ENCODE data around the gene FLNC. TPM values are rescaled to one million over a fixed set of nuclear protein-coding genes. Genes with fewer than 3 reads are reported as not detected.

FLNC gene
- total and polyA plus RNA-seq, 2 donors from 2014 or later = 2.8 to 12.2 TPM

DNA sequence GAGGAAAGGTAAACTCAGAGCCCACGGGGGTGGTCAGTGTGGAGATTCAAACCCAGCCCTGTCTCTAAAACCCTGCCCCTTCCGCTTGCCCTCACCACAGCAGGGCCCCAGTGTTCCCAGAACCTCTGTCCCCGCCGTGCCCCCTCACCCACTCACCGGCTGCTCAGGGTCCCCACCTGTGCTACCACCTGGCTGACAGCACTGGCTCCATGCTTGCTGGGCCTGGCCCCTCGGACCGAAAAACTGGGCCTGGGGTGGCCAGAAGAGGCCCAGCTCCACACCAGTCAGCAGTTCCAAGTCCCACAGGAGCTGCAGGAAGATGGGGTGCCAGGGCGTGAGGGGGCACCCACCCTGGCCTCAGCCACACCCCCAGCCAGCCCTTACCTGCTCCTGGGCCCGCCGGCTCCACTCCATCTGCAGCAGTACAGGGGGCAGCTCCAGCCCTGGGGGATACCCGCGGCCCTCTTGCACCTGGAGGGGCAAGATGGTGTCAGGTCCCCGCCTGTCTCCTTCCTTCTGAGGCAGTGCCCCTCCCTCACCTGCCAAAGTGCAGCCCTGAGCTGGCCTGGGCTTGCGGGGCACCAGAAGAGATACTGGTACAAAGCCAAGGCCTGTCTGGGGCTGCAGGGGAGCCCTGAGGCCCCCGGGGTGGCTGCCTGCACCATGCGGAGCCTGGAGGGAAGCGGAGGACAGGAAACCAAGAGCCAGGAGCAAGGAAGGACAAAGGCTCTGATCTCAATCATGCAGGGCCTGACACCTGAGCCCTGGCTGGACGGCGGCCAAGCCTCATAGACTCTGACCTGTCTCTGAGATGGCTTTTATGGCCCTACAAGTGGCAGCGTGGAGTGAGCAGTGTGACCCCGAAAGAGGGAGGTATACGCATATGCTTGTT, 44.2 kb downstream of the FLNC start:
- H3K27ac ChIP-seq (ENCODE audit: low read depth in 2 of 2, low read length in 2 of 2) = no peak overlapping the region
- no peak for FAIRE-seq
- peaks cover 0 to 2% (median 0%) of the 10 kb centered on the region in 3 donors for H3K4me1 ChIP-seq (ENCODE audit: control insufficient read depth in 2 of 3, insufficient read depth in 2 of 3, low read depth in 1 of 3, low read length in 3 of 3)
- TF ChIP-seq, protein P1, sequence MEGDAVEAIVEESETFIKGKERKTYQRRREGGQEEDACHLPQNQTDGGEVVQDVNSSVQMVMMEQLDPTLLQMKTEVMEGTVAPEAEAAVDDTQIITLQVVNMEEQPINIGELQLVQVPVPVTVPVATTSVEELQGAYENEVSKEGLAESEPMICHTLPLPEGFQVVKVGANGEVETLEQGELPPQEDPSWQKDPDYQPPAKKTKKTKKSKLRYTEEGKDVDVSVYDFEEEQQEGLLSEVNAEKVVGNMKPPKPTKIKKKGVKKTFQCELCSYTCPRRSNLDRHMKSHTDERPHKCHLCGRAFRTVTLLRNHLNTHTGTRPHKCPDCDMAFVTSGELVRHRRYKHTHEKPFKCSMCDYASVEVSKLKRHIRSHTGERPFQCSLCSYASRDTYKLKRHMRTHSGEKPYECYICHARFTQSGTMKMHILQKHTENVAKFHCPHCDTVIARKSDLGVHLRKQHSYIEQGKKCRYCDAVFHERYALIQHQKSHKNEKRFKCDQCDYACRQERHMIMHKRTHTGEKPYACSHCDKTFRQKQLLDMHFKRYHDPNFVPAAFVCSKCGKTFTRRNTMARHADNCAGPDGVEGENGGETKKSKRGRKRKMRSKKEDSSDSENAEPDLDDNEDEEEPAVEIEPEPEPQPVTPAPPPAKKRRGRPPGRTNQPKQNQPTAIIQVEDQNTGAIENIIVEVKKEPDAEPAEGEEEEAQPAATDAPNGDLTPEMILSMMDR (IDR thresholded peaks at IDR 0.05; ENCODE audit: borderline replicate concordance, extremely low read depth, insufficient read depth) = no peak
- no peak overlapping the region for H3K4me3 ChIP-seq (ENCODE audit: low read length in 3 of 3)
- no peaks in the 10 kb centered on the region for H3K9me3 ChIP-seq (ENCODE audit: control insufficient read depth in 2 of 3, insufficient read depth in 1 of 3, low read length in 3 of 3)
- no peaks in the 10 kb centered on the region for H3K27me3 ChIP-seq (ENCODE audit: control insufficient read depth, insufficient read depth, low read length)
- no peaks in the 10 kb centered on the region for H3K36me3 ChIP-seq (ENCODE audit: control insufficient read depth in 2 of 3, insufficient read depth in 3 of 3, low read length in 3 of 3)
- DNase-seq = peak in 4 of 5 donors; percentile 61 to 77 (median 70)
- no peak overlapping the region for H3K9ac ChIP-seq (ENCODE audit: low read length in 3 of 3)
- intact Hi-C loops (cut with DNase I) = no loop called here

DNA sequence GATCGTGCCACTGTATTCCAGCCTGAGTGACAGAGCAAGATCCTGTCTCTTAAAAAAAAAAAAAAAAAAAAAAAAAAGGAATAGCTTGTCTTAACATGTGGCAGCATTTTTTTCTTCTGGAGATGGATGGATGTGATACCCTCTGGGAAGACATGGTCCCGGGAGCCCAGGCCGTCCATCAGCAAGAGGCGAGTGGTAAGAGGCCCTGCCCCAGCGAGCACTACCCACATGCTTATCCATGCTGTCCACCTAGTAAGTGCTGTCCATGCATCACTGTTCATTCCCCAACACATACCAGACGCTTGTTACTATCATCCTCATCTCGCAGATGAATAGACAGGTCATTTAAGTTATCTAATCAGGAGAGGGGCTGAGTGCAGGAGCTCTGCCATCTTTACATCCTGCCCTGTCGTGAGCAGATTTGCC, 45.3 kb downstream of the FLNC start:
- no peak for FAIRE-seq
- no peaks in the 10 kb centered on the region for H3K27me3 ChIP-seq (ENCODE audit: control insufficient read depth, insufficient read depth, low read length)
- intact Hi-C loops (cut with DNase I) = no loop called here
- no peak overlapping the region for H3K9ac ChIP-seq (ENCODE audit: low read length in 3 of 3)
- H3K4me1 ChIP-seq (ENCODE audit: control insufficient read depth in 2 of 3, insufficient read depth in 2 of 3, low read depth in 1 of 3, low read length in 3 of 3) = peaks cover 0 to 2% (median 0%) of the 10 kb centered on the region in 3 donors
- TF ChIP-seq, protein P1 (IDR thresholded peaks at IDR 0.05; ENCODE audit: borderline replicate concordance, extremely low read depth, insufficient read depth) = no peak
- no peaks in the 10 kb centered on the region for H3K9me3 ChIP-seq (ENCODE audit: control insufficient read depth in 2 of 3, insufficient read depth in 1 of 3, low read length in 3 of 3)
- peak in 2 of 5 donors; percentile 24 to 37 for DNase-seq
- no peaks in the 10 kb centered on the region for H3K36me3 ChIP-seq (ENCODE audit: control insufficient read depth in 2 of 3, insufficient read depth in 3 of 3, low read length in 3 of 3)
- no peak overlapping the region for H3K27ac ChIP-seq (ENCODE audit: low read depth in 2 of 2, low read length in 2 of 2)
- no peak overlapping the region for H3K4me3 ChIP-seq (ENCODE audit: low read length in 3 of 3)

DNA sequence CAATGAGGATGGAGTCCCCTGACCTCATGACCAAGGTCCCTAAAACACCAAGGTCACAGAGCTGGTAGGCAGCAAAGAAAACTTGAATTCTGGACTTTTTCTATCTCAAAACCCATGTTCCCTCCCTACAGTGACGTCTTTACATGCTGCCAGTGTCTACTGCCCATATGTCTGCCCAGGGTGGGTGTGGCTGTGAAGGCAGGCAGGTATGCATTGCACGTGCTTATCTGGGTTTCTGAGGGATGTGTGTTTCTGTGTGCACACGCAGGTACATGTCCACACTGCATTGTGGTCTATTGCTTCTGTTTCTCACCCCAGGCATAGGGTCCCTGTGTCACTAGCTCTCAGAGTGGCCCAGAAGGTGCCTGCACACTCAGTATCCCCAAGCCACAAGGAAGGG, 45.9 kb downstream of the FLNC start:
- TF ChIP-seq, protein P1 (IDR thresholded peaks at IDR 0.05; ENCODE audit: borderline replicate concordance, extremely low read depth, insufficient read depth) = no peak
- no peaks in the 10 kb centered on the region for H3K36me3 ChIP-seq (ENCODE audit: control insufficient read depth in 2 of 3, insufficient read depth in 3 of 3, low read length in 3 of 3)
- H3K9ac ChIP-seq (ENCODE audit: low read length in 3 of 3) = no peak overlapping the region
- H3K27ac ChIP-seq (ENCODE audit: low read depth in 2 of 2, low read length in 2 of 2) = no peak overlapping the region
- peaks cover 0 to 2% (median 0%) of the 10 kb centered on the region in 3 donors for H3K4me1 ChIP-seq (ENCODE audit: control insufficient read depth in 2 of 3, insufficient read depth in 2 of 3, low read depth in 1 of 3, low read length in 3 of 3)
- H3K4me3 ChIP-seq (ENCODE audit: low read length in 3 of 3) = no peak overlapping the region
- H3K9me3 ChIP-seq (ENCODE audit: control insufficient read depth in 2 of 3, insufficient read depth in 1 of 3, low read length in 3 of 3) = no peaks in the 10 kb centered on the region
- peak in 2 of 5 donors; percentile 18 to 19 for DNase-seq
- no peak for FAIRE-seq
- intact Hi-C loops (cut with DNase I) = no loop called here
- no peaks in the 10 kb centered on the region for H3K27me3 ChIP-seq (ENCODE audit: control insufficient read depth, insufficient read depth, low read length)

Data from kidney (tissue), 14 donors.